Hepatocyte (in vitro differentiated cells): ENCODE measurements around the gene APAF1. TPM values are rescaled to one million over a fixed set of nuclear protein-coding genes. Genes with fewer than 3 reads are reported as not detected.

Experiments used
- DNase-seq: peaks from one replicate; pipeline ENCODE4 v3.0.0-alpha.2; 2016; ENCODE audit warnings: low spot score
- H2AFZ ChIP-seq: fragments of 200-600 bp; sonication (generic); 2 replicates; pipeline ENCODE4 v1.6.0; 2016; ENCODE audit warnings: antibody characterized with exemption, mild to moderate bottlenecking
- H3K27ac ChIP-seq: fragments of 200-600 bp; sonication (generic); 2 replicates; pipeline ENCODE4 v1.5.1; 2016; ENCODE audit warnings: mild to moderate bottlenecking
- H3K27me3 ChIP-seq: fragments of 200-600 bp; sonication (generic); 2 replicates; pipeline ENCODE4 v1.6.1; 2016
- H3K36me3 ChIP-seq: fragments of 200-600 bp; sonication (generic); replicated peaks from 2 replicates; pipeline ENCODE4 v1.5.1; 2016; ENCODE audit warnings: low read depth; ENCODE audit not compliant: insufficient read depth
- H3K4me1 ChIP-seq: fragments of 200-600 bp; sonication (generic); 2 replicates; pipeline ENCODE4 v1.5.1; 2016; ENCODE audit warnings: mild to moderate bottlenecking, moderate library complexity; ENCODE audit not compliant: insufficient read depth
- H3K4me2 ChIP-seq: fragments of 200-600 bp; sonication (generic); 2 replicates; pipeline ENCODE4 v1.6.0; 2016
- H3K4me3 ChIP-seq: fragments of 200-600 bp; sonication (generic); 2 replicates; pipeline ENCODE4 v1.5.1; 2016; ENCODE audit warnings: mild to moderate bottlenecking
- H3K79me2 ChIP-seq: fragments of 200-600 bp; sonication (generic); 2 replicates; pipeline ENCODE4 v1.6.0; 2017; ENCODE audit warnings: mild to moderate bottlenecking
- H3K9me2 ChIP-seq: fragments of 200-600 bp; sonication (generic); replicated peaks from 2 replicates; pipeline ENCODE4 v1.6.0; 2017; ENCODE audit warnings: mild to moderate bottlenecking; ENCODE audit not compliant: insufficient read depth
- H3K9me3 ChIP-seq: fragments of 200-600 bp; sonication (generic); 2 replicates; pipeline ENCODE4 v1.5.1; 2016; ENCODE audit warnings: low read depth, mild to moderate bottlenecking
- H4K20me1 ChIP-seq: fragments of 200-600 bp; sonication (generic); 2 replicates; pipeline ENCODE4 v1.6.0; 2016; ENCODE audit warnings: mild to moderate bottlenecking; ENCODE audit not compliant: insufficient read depth, poor library complexity, severe bottlenecking
- CTCF ChIP-seq: fragments of 200-600 bp; sonication (generic); IDR thresholded peaks from 2 replicates; pipeline ENCODE4 v1.5.1; 2016; ENCODE audit warnings: antibody characterized with exemption, mild to moderate bottlenecking; ENCODE audit not compliant: poor library complexity
- EZH2 ChIP-seq: fragments of 200-600 bp; sonication (generic); IDR thresholded peaks from 2 replicates; pipeline ENCODE4 v1.6.1; 2016; ENCODE audit warnings: antibody characterized with exemption, mild to moderate bottlenecking, borderline replicate concordance
- EZH2phosphoT487 ChIP-seq: fragments of 200-600 bp; sonication (generic); IDR thresholded peaks from one replicate; pipeline ENCODE4 v1.6.1; 2018; ENCODE audit warnings: antibody characterized with exemption, mild to moderate bottlenecking, low read depth, moderate library complexity; ENCODE audit not compliant: unreplicated experiment, severe bottlenecking
- WGBS: methylation state at CpG from one replicate; pipeline ENCODE4 v1.1.6; 2016; ENCODE audit warnings: low lambda C conversion rate; ENCODE audit errors: missing lambda C conversion rate; 5-methylcytosine and 5-hydroxymethylcytosine counted together
- polyA plus RNA-seq: library from polyadenylated mRNA; unstranded; fragments of >200 nt; fragmentation: Nextera tagmentation; extraction: Ambion mirVana; gene quantifications from 2 replicates; pipeline ENCODE4 v1.2.1, GENCODE V29; 2016
- total RNA-seq: library from RNA; depleted of rRNA; stranded (reverse); fragments of >200 nt; gene quantifications from 2 replicates; pipeline ENCODE4 v1.2.3, GENCODE V29; 2014

The APAF1 gene
- total and polyA plus RNA-seq, 2 experiments from 2014 or later: 6.8 to 26.4 TPM

- 89% methylated on average over 2 of the region's 2 CpGs for WGBS
- Histone ChIP-seq H3K79me2 (no peaks in the 10 kb centered on the region), H3K4me1 (no peaks in the 10 kb centered on the region), H3K9me3 (no peaks in the 10 kb centered on the region), H3K9me2 (no peaks in the 10 kb centered on the region), H3K27ac (no peak overlapping the region), H3K36me3 (peaks cover 6% of the 10 kb centered on the region), H2AFZ (no peak overlapping the region), H3K27me3 (no peaks in the 10 kb centered on the region), H4K20me1 (no peaks in the 10 kb centered on the region), H3K4me2 (no peak overlapping the region), H3K4me3 (no peak overlapping the region)
- no peak for TF ChIP-seq EZH2
- TF ChIP-seq CTCF: no peak
- no peak for TF ChIP-seq EZH2phosphoT487
- DNase-seq: no peak
Measured at GRCh38 chr12:98606359-98606988, 38.6 kb upstream of the APAF1 start.

GRCh38 chr12:98610596-98610995 is 34.5 kb upstream of the APAF1 start:
- no peak for DNase-seq
- WGBS: 100% methylated on average over 2 of the region's 2 CpGs
- no peak overlapping the region for H2AFZ ChIP-seq
- TF ChIP-seq EZH2 (no peak), EZH2phosphoT487 (no peak), CTCF (no peak)
- no peak overlapping the region for H3K4me2 ChIP-seq
- no peaks in the 10 kb centered on the region for H3K27me3 ChIP-seq
- no peaks in the 10 kb centered on the region for H4K20me1 ChIP-seq
- no peaks in the 10 kb centered on the region for H3K4me1 ChIP-seq
- no peak overlapping the region for H3K4me3 ChIP-seq
- H3K9me2 ChIP-seq: no peaks in the 10 kb centered on the region
- no peak overlapping the region for H3K27ac ChIP-seq
- H3K9me3 ChIP-seq: no peaks in the 10 kb centered on the region
- no peaks in the 10 kb centered on the region for H3K36me3 ChIP-seq
- H3K79me2 ChIP-seq: no peaks in the 10 kb centered on the region

- no peaks in the 10 kb centered on the region for H3K27me3 ChIP-seq
- no peaks in the 10 kb centered on the region for H3K9me2 ChIP-seq
- no peak overlapping the region for H3K27ac ChIP-seq
- no peaks in the 10 kb centered on the region for H3K9me3 ChIP-seq
- no peak overlapping the region for H3K4me2 ChIP-seq
- H3K4me3 ChIP-seq: no peak overlapping the region
- TF ChIP-seq CTCF (no peak), EZH2 (no peak), EZH2phosphoT487 (no peak)
- WGBS: 82% methylated on average over 5 of the region's 5 CpGs
- DNase-seq: no peak
- no peaks in the 10 kb centered on the region for H3K79me2 ChIP-seq
- no peak overlapping the region for H2AFZ ChIP-seq
- no peaks in the 10 kb centered on the region for H3K4me1 ChIP-seq
- H4K20me1 ChIP-seq: no peaks in the 10 kb centered on the region
- no peaks in the 10 kb centered on the region for H3K36me3 ChIP-seq
Measured at GRCh38 chr12:98612696-98613334, 32.3 kb upstream of the APAF1 start.
